Hepatocyte (in vitro differentiated cells): ENCODE data around the gene CAP2. TPM values are rescaled to one million over a fixed set of nuclear protein-coding genes. Genes with fewer than 3 reads are reported as not detected.

Experiments
- DNase-seq: peaks from one replicate; pipeline ENCODE4 v3.0.0-alpha.2; 2016; ENCODE audit warnings: low spot score
- H2AFZ ChIP-seq: fragments of 200-600 bp; sonication (generic); 2 replicates; pipeline ENCODE4 v1.6.0; 2016; ENCODE audit warnings: antibody characterized with exemption, mild to moderate bottlenecking
- H3K27ac ChIP-seq: fragments of 200-600 bp; sonication (generic); 2 replicates; pipeline ENCODE4 v1.5.1; 2016; ENCODE audit warnings: mild to moderate bottlenecking
- H3K27me3 ChIP-seq: fragments of 200-600 bp; sonication (generic); 2 replicates; pipeline ENCODE4 v1.6.1; 2016
- H3K36me3 ChIP-seq: fragments of 200-600 bp; sonication (generic); replicated peaks from 2 replicates; pipeline ENCODE4 v1.5.1; 2016; ENCODE audit warnings: low read depth; ENCODE audit not compliant: insufficient read depth
- H3K4me1 ChIP-seq: fragments of 200-600 bp; sonication (generic); 2 replicates; pipeline ENCODE4 v1.5.1; 2016; ENCODE audit warnings: mild to moderate bottlenecking, moderate library complexity; ENCODE audit not compliant: insufficient read depth
- H3K4me2 ChIP-seq: fragments of 200-600 bp; sonication (generic); 2 replicates; pipeline ENCODE4 v1.6.0; 2016
- H3K4me3 ChIP-seq: fragments of 200-600 bp; sonication (generic); 2 replicates; pipeline ENCODE4 v1.5.1; 2016; ENCODE audit warnings: mild to moderate bottlenecking
- H3K79me2 ChIP-seq: fragments of 200-600 bp; sonication (generic); 2 replicates; pipeline ENCODE4 v1.6.0; 2017; ENCODE audit warnings: mild to moderate bottlenecking
- H3K9me2 ChIP-seq: fragments of 200-600 bp; sonication (generic); replicated peaks from 2 replicates; pipeline ENCODE4 v1.6.0; 2017; ENCODE audit warnings: mild to moderate bottlenecking; ENCODE audit not compliant: insufficient read depth
- H3K9me3 ChIP-seq: fragments of 200-600 bp; sonication (generic); 2 replicates; pipeline ENCODE4 v1.5.1; 2016; ENCODE audit warnings: low read depth, mild to moderate bottlenecking
- H4K20me1 ChIP-seq: fragments of 200-600 bp; sonication (generic); 2 replicates; pipeline ENCODE4 v1.6.0; 2016; ENCODE audit warnings: mild to moderate bottlenecking; ENCODE audit not compliant: insufficient read depth, poor library complexity, severe bottlenecking
- EZH2 ChIP-seq: fragments of 200-600 bp; sonication (generic); IDR thresholded peaks from 2 replicates; pipeline ENCODE4 v1.6.1; 2016; ENCODE audit warnings: antibody characterized with exemption, mild to moderate bottlenecking, borderline replicate concordance
- EZH2phosphoT487 ChIP-seq: fragments of 200-600 bp; sonication (generic); IDR thresholded peaks from one replicate; pipeline ENCODE4 v1.6.1; 2018; ENCODE audit warnings: antibody characterized with exemption, mild to moderate bottlenecking, low read depth, moderate library complexity; ENCODE audit not compliant: unreplicated experiment, severe bottlenecking
- WGBS: methylation state at CpG from one replicate; pipeline ENCODE4 v1.1.6; 2016; ENCODE audit warnings: low lambda C conversion rate; ENCODE audit errors: missing lambda C conversion rate; 5-methylcytosine and 5-hydroxymethylcytosine counted together
- polyA plus RNA-seq: library from polyadenylated mRNA; unstranded; fragments of >200 nt; fragmentation: Nextera tagmentation; extraction: Ambion mirVana; gene quantifications from 2 replicates; pipeline ENCODE4 v1.2.1, GENCODE V29; 2016
- total RNA-seq: library from RNA; depleted of rRNA; stranded (reverse); fragments of >200 nt; gene quantifications from 2 replicates; pipeline ENCODE4 v1.2.3, GENCODE V29; 2014
- TF ChIP-seq, protein P1 (sequence below): fragments of 200-600 bp; sonication (generic); IDR thresholded peaks from 2 replicates; pipeline ENCODE4 v1.5.1; 2016; ENCODE audit warnings: antibody characterized with exemption, mild to moderate bottlenecking; ENCODE audit not compliant: poor library complexity

CAP2 gene
- total and polyA plus RNA-seq, 2 experiments from 2014 or later = 6.5 to 8.7 TPM

DNA sequence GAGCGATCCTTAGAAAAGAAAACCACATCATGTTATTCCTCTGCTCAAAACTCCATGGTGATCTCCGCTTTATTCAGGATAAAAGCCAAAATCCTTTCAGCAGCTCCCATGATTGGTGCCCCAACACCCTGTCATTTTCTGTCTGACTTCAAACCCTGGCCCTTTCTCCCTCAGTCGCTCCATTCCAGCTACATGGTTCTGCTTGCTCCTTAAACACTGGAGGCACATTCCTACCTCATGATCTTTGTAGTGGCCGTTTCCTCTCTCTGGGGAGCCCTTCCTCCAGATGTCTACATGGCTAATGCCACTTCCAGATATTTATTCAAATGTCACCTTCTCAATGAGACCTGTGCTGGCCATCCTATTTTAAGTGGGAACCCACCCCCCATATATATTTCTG lies 100.8 kb downstream of the CAP2 start:
- TF ChIP-seq EZH2 = no peak
- no peak for TF ChIP-seq EZH2phosphoT487
- TF ChIP-seq, protein P1, sequence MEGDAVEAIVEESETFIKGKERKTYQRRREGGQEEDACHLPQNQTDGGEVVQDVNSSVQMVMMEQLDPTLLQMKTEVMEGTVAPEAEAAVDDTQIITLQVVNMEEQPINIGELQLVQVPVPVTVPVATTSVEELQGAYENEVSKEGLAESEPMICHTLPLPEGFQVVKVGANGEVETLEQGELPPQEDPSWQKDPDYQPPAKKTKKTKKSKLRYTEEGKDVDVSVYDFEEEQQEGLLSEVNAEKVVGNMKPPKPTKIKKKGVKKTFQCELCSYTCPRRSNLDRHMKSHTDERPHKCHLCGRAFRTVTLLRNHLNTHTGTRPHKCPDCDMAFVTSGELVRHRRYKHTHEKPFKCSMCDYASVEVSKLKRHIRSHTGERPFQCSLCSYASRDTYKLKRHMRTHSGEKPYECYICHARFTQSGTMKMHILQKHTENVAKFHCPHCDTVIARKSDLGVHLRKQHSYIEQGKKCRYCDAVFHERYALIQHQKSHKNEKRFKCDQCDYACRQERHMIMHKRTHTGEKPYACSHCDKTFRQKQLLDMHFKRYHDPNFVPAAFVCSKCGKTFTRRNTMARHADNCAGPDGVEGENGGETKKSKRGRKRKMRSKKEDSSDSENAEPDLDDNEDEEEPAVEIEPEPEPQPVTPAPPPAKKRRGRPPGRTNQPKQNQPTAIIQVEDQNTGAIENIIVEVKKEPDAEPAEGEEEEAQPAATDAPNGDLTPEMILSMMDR = no peak
- DNase-seq = no peak
- 96% methylated on average over 4 of the region's 4 CpGs for WGBS
- no peaks in the 10 kb centered on the region for H3K36me3 ChIP-seq
- H2AFZ ChIP-seq = no peak overlapping the region
- no peaks in the 10 kb centered on the region for H3K9me3 ChIP-seq
- H3K27me3 ChIP-seq = no peaks in the 10 kb centered on the region
- H3K9me2 ChIP-seq = no peaks in the 10 kb centered on the region
- H3K4me3 ChIP-seq = no peak overlapping the region
- H3K27ac ChIP-seq = no peak overlapping the region
- H3K4me1 ChIP-seq = peaks cover 14% of the 10 kb centered on the region
- H3K79me2 ChIP-seq = no peaks in the 10 kb centered on the region
- no peaks in the 10 kb centered on the region for H4K20me1 ChIP-seq
- no peak overlapping the region for H3K4me2 ChIP-seq

GRCh38 chr6:17494919-17495318 lies 101.5 kb downstream of the CAP2 start:
- H3K4me3 ChIP-seq = no peak overlapping the region

DNA sequence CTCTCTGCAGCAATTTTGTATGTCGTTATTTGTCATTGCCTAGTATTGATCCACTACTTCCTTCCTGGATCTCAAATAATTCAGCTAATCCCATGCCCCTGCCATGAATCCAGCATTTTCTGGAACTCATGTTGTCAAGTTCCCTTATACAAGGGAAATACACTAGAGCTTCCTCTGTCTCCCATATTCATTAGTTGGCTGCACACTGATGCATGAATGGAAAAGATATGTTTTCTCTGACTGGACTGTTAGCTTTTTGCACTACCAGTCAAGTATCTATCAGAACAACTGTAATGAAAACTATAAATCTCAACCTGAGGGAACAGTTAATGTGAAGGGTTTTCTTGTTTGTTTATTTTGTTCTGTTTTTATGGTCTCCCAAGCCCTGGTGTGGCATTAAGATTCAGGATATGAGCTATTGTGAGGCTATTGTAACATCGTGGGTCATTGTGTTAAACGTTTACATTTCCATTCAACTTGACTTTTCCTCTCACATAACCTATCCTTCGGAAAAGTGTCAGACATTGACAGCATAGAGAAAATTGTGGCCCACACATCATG lies 104.2 kb downstream of the CAP2 start:
- WGBS = 57% methylated on average over 4 of the region's 4 CpGs
- H3K79me2 ChIP-seq = no peaks in the 10 kb centered on the region
- TF ChIP-seq EZH2 (no peak), EZH2phosphoT487 (no peak)
- TF ChIP-seq, protein P1 = no peak
- no peak overlapping the region for H3K4me2 ChIP-seq
- no peak for DNase-seq
- no peak overlapping the region for H2AFZ ChIP-seq
- no peak overlapping the region for H3K27ac ChIP-seq
- no peaks in the 10 kb centered on the region for H3K27me3 ChIP-seq
- no peaks in the 10 kb centered on the region for H3K9me3 ChIP-seq
- H3K4me1 ChIP-seq = peaks cover 8% of the 10 kb centered on the region
- no peak overlapping the region for H3K4me3 ChIP-seq
- no peaks in the 10 kb centered on the region for H3K36me3 ChIP-seq
- H4K20me1 ChIP-seq = no peaks in the 10 kb centered on the region
- no peaks in the 10 kb centered on the region for H3K9me2 ChIP-seq

More at GRCh38 chr6:17494919-17495318, 101.5 kb downstream of the CAP2 start:
- TF ChIP-seq EZH2phosphoT487 = no peak
- TF ChIP-seq EZH2 = no peak
- TF ChIP-seq, protein P1 = no peak
- DNase-seq = no peak
- H3K79me2 ChIP-seq = no peaks in the 10 kb centered on the region
- H4K20me1 ChIP-seq = no peaks in the 10 kb centered on the region
- H3K27me3 ChIP-seq = no peaks in the 10 kb centered on the region
- peaks cover 14% of the 10 kb centered on the region for H3K4me1 ChIP-seq
- no peak overlapping the region for H2AFZ ChIP-seq
- no peaks in the 10 kb centered on the region for H3K9me2 ChIP-seq
- no peaks in the 10 kb centered on the region for H3K9me3 ChIP-seq
- H3K36me3 ChIP-seq = no peaks in the 10 kb centered on the region
- H3K4me2 ChIP-seq = no peak overlapping the region
- no peak overlapping the region for H3K27ac ChIP-seq
- WGBS = 97% methylated on average over 2 of the region's 2 CpGs

DNA sequence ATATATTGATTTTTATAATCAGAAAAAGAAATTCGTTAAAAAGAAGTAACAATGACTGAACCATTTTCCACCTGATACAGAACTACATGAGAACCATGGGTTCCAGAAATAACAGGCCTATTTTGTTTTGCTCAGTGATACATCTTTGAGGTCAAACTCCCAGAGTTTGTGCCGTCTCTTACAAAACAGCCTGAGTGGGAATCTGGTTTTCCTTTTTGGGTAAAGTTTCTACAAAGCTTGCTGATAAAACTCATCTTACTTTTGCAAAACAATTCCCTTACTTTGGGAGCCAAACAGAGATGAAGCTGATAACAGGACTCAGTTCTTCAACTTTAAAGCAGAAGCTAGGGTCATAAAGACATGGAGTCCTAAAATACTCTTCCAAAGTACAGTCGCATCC lies 108.0 kb downstream of the CAP2 start:
- H3K27ac ChIP-seq = no peak overlapping the region
- no peaks in the 10 kb centered on the region for H4K20me1 ChIP-seq
- no peak overlapping the region for H3K4me2 ChIP-seq
- no peak for TF ChIP-seq EZH2
- TF ChIP-seq EZH2phosphoT487 = no peak
- WGBS = 80% methylated on average over 3 of the region's 3 CpGs
- H2AFZ ChIP-seq = no peak overlapping the region
- no peak overlapping the region for H3K4me3 ChIP-seq
- H3K9me3 ChIP-seq = no peaks in the 10 kb centered on the region
- H3K27me3 ChIP-seq = no peaks in the 10 kb centered on the region
- H3K79me2 ChIP-seq = no peaks in the 10 kb centered on the region
- no peaks in the 10 kb centered on the region for H3K36me3 ChIP-seq
- no peak for DNase-seq
- peaks cover 9% of the 10 kb centered on the region for H3K4me1 ChIP-seq
- H3K9me2 ChIP-seq = no peaks in the 10 kb centered on the region
